HEK293 (cell line): ENCODE results near the gene USP7.

ENCODE experiments used
- HOXA7 ChIP-seq: sonication (generic); formaldehyde crosslinking; IDR thresholded peaks from 2 replicates; pipeline ENCODE4 v1.8.1; 2022; ENCODE audit warnings: missing genetic modification reagents, borderline replicate concordance
- HOXC10 ChIP-seq: sonication (generic); formaldehyde crosslinking; IDR thresholded peaks from 2 replicates; pipeline ENCODE4 v1.8.1; 2023; ENCODE audit warnings: mild to moderate bottlenecking, missing genetic modification reagents
- YY1 ChIP-seq: fragments of 450-650 bp; formaldehyde crosslinking; IDR thresholded peaks from 2 replicates; pipeline ENCODE4 v1.5.1; 2018; ENCODE audit warnings: missing biosample characterization, missing genetic modification characterization
- ZEB2 ChIP-seq: fragments of 450-650 bp; formaldehyde crosslinking; IDR thresholded peaks from 2 replicates; pipeline ENCODE4 v1.5.1; 2016; ENCODE audit warnings: missing biosample characterization, missing genetic modification characterization
- ZNF214 ChIP-seq: fragments of 450-650 bp; formaldehyde crosslinking; IDR thresholded peaks from 2 replicates; pipeline ENCODE4 v1.5.1; 2017; ENCODE audit warnings: missing biosample characterization, mild to moderate bottlenecking, missing genetic modification characterization, borderline replicate concordance
- ZNF324 ChIP-seq: fragments of 450-650 bp; formaldehyde crosslinking; IDR thresholded peaks from 2 replicates; pipeline ENCODE4 v1.5.1; 2016; ENCODE audit warnings: missing biosample characterization, missing genetic modification characterization
- ZNF544 ChIP-seq: fragments of 450-650 bp; formaldehyde crosslinking; IDR thresholded peaks from 2 replicates; pipeline ENCODE4 v1.5.0; 2017; ENCODE audit warnings: missing biosample characterization, missing genetic modification characterization
- ZNF580 ChIP-seq: fragments of 450-650 bp; formaldehyde crosslinking; IDR thresholded peaks from 2 replicates; pipeline ENCODE4 v1.5.1; 2016; ENCODE audit warnings: missing biosample characterization, missing genetic modification characterization
- ZNF670 ChIP-seq: fragments of 450-650 bp; formaldehyde crosslinking; IDR thresholded peaks from 2 replicates; pipeline ENCODE4 v1.5.1; 2016; ENCODE audit warnings: missing biosample characterization, missing genetic modification characterization, low read depth
- TF ChIP-seq, protein P1 (sequence below): fragments of 450-650 bp; formaldehyde crosslinking; IDR thresholded peaks from 2 replicates; pipeline ENCODE4 v1.5.1; 2016; ENCODE audit warnings: missing biosample characterization, missing genetic modification characterization
- TF ChIP-seq, protein P2 (sequence below): fragments of 450-650 bp; formaldehyde crosslinking; IDR thresholded peaks from 2 replicates; pipeline ENCODE4 v1.5.1; 2016; ENCODE audit warnings: missing biosample characterization, missing genetic modification characterization

GRCh38 chr16:8990445-8990844 lies 26.7 kb upstream of the USP7 start:
- TF ChIP-seq, protein P1, sequence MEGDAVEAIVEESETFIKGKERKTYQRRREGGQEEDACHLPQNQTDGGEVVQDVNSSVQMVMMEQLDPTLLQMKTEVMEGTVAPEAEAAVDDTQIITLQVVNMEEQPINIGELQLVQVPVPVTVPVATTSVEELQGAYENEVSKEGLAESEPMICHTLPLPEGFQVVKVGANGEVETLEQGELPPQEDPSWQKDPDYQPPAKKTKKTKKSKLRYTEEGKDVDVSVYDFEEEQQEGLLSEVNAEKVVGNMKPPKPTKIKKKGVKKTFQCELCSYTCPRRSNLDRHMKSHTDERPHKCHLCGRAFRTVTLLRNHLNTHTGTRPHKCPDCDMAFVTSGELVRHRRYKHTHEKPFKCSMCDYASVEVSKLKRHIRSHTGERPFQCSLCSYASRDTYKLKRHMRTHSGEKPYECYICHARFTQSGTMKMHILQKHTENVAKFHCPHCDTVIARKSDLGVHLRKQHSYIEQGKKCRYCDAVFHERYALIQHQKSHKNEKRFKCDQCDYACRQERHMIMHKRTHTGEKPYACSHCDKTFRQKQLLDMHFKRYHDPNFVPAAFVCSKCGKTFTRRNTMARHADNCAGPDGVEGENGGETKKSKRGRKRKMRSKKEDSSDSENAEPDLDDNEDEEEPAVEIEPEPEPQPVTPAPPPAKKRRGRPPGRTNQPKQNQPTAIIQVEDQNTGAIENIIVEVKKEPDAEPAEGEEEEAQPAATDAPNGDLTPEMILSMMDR (tag by site-specific recombination) = no peak
- TF ChIP-seq HOXA7 (CRISPR knock-in tag) (no peak), ZNF670 (tag by site-specific recombination) (no peak), ZNF580 (tag by site-specific recombination) (no peak), HOXC10 (CRISPR knock-in tag) (no peak), YY1 (no peak), ZEB2 (tag by site-specific recombination) (no peak), ZNF544 (tag by site-specific recombination) (no peak), ZNF214 (no peak), ZNF324 (tag by site-specific recombination) (no peak)
- TF ChIP-seq, protein P2, sequence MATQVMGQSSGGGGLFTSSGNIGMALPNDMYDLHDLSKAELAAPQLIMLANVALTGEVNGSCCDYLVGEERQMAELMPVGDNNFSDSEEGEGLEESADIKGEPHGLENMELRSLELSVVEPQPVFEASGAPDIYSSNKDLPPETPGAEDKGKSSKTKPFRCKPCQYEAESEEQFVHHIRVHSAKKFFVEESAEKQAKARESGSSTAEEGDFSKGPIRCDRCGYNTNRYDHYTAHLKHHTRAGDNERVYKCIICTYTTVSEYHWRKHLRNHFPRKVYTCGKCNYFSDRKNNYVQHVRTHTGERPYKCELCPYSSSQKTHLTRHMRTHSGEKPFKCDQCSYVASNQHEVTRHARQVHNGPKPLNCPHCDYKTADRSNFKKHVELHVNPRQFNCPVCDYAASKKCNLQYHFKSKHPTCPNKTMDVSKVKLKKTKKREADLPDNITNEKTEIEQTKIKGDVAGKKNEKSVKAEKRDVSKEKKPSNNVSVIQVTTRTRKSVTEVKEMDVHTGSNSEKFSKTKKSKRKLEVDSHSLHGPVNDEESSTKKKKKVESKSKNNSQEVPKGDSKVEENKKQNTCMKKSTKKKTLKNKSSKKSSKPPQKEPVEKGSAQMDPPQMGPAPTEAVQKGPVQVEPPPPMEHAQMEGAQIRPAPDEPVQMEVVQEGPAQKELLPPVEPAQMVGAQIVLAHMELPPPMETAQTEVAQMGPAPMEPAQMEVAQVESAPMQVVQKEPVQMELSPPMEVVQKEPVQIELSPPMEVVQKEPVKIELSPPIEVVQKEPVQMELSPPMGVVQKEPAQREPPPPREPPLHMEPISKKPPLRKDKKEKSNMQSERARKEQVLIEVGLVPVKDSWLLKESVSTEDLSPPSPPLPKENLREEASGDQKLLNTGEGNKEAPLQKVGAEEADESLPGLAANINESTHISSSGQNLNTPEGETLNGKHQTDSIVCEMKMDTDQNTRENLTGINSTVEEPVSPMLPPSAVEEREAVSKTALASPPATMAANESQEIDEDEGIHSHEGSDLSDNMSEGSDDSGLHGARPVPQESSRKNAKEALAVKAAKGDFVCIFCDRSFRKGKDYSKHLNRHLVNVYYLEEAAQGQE (tag by site-specific recombination) = no peak
